NCI-H187 treated with DMSO at 0.1 percent for 48 hours (cell line): ENCODE measurements around the gene SACM1L.
"Not testable (repeated sequence)": the region's sequence is repeated elsewhere in the genome, so short reads cannot be mapped to it uniquely, and the experiment has no call there.

Experiments
- DNase-seq: peaks from one replicate; lab custom pipeline; 2025; lab: John Stamatoyannopoulos, UW

SACM1L gene

DNA sequence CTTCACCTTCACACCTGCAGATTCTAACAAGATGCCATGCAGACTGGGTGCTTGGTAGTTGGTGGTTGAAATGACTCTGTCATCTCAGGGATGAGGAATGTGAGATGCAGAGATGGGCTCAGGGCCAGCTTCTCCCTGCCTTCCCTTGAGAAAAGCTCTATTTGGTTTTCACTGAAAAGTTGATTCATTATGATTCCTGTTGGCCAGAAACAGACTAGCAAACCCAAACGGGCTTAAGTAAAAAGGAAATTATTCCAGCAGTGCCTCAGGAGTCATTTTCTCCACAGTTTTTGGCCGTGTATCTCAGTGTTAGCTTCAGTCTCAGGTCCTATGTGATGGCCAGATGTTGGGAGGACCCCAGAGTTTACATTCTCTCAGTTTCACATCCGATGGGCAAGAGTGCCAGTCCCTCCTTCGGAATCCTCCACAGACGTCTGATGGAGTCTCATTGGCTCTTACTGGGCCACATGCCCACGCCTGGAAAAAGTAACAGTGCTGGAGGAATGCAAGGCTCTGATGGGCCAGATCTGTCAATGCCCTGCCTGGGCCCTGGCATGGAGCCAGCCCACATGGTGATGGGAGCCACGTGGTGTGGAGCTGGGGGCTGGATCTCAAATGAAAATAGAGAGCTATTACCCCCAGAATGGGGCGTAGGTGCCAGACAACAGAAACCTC lies 22.3 kb upstream of the SACM1L start:
- no peak for DNase-seq

DNA sequence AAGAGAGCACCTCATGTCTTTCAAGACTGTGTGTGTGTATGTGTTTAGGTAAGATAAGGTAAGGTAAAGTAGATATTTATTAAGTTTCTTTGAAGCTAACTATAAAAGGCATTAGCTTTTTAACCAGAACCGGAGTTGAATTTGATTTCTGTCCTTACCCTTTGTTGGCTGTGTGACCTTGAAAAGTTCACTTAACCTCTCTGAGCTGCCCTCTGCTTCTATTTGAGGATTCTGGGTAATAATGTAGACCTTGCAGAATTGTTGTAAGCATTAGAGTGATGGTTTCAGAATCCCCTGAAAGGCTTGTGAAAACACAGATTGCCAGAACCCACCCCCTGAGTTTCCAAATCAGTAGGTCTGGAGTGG lies 21.6 kb upstream of the SACM1L start:
- no peak for DNase-seq

DNA sequence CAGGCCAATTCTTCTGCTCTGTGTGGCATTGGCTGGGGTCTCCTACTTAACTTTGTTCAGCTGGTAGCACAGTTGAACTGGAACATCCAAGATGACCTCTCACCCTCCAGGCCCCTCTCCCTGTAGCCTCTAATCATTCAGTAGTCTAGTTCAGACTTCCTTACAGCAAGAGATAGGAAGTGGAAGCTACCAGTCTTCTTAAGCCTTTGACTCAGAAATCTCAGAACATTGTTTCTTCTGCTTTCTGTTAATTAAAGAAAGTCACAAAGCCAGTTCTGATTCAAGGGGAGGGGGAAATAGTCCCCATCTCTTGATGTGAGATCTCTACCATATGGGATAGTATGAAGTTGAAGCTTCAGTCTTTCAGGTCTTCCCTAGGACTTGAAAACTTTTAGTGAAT lies 18.8 kb upstream of the SACM1L start:
- no peak for DNase-seq

DNA sequence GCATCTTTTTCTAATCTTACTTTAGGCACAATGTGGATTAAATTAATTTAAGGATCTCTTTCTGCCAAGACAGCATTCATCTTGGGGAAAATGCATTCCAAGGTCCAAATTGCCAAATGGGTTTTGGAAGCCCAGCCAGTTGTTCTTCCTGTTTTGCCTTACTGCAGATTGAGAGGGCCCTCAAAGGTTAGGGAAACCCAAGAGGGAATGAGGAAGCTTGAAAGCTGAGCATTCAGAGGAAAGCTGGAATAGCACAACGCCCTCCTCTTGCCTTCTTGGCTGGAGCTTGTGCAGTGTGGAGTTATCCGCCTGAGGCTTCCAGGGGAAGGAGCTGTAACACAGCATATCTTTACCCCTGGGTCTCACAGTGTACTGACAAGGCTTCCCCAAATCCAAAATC lies 18.2 kb upstream of the SACM1L start:
- DNase-seq: no peak

DNA sequence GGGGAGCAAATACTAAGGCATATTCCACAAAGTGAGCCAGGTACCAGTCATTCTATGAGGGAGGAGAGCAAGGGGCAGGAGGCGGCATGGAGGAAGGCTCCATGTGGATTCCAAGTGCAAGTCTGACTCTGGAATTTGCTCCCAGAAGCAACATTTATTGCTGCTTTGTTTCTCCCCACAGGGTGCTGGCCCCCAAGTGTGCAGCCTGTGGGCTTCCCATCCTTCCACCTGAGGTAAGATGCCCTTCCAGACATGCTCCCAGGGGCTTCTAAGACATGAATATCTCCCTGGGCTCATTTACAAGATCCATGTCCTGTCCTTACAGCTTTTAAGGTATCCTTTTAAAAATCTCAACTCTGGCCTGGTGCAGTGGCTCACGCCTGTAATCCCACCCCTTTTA lies 15.9 kb upstream of the SACM1L start:
- DNase-seq: no peak

DNA sequence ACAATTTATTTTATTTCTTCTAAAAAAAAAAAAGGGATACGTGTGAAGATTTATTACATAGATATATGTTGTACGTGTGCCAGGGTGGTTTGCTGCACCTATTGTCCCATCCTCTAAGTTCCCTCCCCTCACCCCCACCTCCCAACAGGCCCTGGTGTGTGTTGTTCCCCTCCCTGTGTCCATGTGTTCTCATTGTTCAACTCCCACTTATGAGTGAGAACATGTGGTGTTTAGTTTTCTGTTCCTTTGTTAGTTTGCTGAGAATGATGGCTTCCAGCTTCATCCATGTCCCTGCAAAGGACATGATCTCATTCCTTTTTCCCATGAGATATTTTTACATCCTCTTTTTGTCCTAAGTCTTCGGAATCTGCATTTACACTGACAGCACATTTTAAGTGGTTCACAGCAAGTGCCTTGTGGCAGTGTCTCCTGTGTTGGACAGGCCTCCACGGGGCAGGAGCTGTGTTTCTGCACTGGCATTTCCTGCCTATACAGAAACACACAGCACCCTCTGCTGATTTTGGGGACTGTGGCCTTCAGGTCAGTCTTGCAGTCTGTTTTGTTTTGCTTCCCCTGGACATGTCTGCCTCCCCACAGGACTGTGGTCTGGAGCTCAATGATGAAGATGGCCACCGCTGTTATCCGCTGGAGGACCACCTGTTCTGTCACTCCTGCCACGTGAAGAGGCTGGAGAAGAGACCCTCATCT lies 12.7 kb upstream of the SACM1L start:
- no peak for DNase-seq

DNA sequence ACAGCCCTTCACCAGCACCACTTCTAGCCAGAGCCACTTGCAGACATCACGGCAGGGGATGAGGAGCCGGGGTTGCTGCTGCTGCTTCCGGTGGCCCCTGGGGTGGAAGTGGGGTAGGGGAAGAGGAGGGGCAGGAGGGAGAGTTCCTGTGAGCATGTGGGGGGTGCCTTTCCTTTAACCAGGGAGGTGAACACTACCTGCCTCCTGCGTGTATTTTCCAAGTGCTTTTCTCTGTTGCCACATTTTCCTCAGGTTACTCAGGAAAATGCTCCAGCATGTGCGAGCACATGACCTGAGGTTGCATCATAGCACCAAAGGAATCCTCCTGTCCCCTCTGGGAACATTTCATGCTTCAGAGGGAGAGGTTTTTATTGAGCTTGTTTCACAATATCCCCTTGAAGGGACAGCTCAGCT lies 12.2 kb upstream of the SACM1L start:
- DNase-seq: no peak

DNA sequence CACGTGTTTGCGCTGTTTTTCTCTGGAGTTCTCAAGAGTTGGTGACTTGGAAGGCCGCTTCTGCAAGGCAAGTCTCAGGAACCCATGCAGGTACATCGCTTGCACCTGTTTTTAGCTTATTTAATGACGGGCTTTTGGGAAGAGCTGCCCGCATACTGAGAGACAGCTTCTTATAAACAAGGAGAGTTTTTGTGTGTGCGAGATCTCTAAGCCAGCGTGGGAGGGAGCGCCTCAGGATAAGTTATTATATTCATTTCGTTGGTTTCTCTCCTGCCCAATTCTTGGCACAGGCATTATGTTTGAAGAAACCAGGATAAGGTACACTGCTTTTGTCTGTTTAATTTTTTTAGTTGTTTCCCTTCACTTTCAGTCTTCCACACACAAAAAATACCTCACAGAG lies 11.4 kb upstream of the SACM1L start:
- no peak for DNase-seq

DNA sequence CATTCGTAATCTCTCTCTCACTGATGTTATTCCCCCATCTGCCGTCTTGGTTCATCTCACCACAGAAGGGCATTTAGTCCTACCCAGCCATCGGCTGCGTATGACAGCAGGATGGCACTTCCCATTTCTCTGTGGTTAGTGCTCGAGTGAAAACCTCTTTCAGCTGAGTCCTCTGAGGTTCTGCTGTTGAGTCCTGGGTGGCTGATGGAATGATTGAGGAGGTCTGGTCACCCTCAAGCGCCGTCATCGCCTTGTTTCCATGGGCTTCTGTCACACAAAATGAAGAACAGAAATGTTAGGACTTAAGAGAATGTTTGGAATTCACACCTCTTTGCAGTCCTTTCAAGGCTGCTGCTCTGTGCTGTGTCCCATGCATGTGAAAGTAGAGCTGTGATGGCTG lies 9.4 kb upstream of the SACM1L start:
- DNase-seq: no peak

DNA sequence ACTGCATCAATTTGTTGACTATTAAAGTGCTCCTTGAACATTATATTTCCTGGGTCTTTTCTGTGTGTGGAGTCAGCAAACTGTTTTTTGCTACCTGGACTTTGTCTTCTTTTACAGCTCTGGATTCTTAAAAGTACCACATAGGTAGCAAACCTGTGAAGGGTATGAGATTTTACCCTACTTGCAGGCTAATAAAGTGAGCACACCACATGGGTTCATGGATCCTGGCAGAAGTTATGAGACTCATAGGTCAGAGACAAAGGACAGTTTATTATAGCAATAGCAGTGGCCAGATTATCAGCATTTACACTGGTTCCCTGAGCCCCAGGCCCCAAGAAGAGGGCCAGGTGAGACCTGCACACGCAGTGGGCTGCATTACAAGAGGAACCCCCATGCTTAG lies 8.0 kb upstream of the SACM1L start:
- no peak for DNase-seq

DNA sequence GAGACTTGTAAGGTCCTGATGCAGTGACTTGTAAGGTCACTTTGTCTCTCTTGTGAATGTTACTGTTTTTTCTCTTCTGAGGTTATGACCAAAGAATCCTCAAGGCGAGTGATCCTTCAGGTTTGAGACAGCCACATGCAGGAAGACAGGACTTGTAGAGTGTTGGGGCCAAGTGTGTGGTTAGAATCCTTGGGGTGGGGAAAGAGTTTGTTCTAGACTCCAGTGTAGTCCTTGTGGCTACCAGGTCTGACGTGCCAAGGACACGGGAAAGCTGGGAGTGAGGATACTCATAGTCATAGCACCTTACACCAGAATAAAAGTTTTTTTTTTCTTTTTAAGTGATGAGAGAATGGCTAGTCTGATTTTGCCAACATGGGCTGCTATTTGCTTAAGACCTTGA lies 7.3 kb upstream of the SACM1L start:
- DNase-seq: no peak

DNA sequence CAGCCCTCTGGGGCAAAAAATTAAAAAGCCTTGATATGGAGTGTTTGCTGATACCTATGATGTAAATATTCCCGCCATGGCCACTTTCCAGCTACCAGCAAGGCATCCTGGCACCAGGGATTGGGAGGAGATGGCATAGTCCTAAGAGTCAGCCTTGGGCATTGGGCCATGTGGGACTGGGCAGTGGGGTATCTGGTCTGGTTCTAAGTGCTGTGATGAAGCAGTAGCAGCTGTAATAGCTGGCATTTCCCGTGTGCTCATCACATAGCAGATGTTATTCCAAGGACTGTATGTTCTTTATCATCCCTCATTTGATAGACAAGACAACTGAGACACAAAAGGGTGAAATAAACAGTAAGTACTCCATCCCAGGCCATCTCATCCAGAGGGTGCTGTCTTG lies 6.9 kb upstream of the SACM1L start:
- DNase-seq: no peak

DNA sequence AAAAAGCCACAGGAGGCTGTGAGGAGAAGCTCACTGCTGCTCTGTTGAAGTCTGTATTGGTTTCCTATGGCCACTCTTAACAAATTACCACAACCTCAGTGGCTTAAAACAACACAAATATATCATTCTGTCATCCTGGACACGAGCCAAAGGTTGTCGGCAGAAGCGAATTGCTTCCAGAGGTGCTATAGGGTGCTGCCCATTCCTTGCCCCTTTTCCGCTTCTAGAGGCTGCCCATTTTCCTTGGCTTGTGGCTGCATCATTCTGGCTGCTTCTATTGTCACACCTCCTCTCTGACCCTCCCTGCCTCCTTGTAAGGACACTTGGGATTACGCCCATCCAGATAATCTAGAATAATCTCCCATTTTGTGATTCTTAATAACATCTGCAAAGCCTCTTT lies 6.4 kb upstream of the SACM1L start:
- no peak for DNase-seq

DNA sequence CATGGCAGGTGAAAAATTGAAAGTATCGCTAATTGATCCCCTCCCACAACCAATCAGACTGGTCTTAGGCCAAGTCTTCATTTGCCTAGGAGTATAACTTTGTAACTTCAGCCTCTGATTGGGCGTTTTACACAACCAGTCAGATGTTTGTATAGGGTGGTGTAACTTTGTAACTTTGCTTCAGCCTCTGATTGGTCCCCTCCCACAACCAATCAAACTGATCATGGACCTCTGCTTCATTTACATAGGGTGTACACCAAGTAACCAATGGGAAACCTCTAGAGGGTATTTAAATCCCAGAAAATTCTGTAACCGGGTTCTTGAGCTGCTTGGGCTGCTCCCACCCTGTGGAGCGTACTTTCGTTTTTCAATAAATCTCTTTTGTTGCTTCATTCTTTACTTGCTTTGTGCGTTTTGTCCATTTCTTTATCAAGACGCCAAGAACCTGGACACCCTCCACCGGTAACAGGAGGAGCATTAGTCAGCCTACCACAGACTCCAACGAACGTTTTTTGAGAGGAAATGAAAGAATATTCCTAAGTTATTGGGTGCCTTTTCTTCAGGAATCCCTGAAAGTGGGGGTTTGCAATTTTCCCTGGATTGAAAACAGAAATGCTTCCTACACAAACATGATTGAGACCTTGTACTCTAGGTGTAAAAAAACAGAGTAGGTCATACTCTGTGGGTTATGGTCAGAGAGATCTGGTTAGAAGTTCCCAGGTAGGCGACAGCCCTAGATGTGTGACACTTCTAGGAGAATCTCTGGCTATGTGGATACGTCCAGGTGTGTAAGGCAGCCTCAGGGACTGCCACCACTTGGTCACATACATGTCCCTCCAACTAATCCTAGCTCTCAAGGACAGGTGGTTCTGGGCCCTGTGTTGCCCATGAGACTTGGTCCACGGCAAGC lies 5.5 kb upstream of the SACM1L start:
- no peak for DNase-seq

DNA sequence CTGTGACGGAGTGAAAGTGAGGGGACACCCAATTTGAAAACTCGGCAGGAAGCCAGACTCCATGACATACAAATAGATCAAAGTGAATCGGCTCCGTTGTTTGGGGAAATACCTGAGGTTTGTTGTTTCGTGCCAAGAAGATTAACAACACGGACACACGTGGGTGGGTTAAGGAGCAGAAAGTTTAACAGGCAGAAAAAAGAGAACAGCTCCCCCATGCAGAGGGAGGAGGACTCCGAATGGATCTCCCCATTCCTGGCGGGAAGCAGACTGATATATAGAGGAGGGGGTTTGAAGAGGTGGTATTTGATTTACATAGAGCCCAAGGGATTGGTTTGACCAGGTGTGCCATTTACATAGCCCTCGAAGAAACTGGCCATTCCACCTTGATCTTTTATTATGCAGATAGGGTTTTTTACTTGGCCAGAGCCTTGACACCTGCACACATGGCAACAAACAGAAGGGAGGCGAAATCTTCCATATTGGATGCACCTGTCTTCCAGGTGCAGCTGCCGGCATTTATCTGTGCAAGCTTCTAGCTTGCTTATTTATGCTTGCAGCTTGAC lies 4.8 kb upstream of the SACM1L start:
- DNase-seq: no peak

DNA sequence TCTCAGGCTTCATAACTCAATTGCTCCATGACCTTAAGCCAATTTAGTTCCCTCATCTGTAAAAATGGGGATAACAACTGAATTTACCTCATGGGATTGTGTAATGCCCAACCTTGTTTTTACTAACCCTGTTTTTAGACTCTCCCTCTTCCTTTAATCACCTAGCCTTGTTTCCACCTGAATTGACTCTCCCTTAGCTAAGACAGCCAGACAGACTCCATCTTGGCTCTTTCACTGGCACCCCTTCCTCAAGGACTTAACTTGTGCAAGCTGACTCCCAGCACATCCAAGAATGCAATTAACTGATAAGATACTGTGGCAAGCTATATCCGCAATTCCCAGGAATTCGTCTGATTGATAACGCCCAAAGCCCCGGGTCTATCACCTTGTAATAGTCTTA lies 3.5 kb upstream of the SACM1L start:
- not testable (repeated sequence) for DNase-seq

DNA sequence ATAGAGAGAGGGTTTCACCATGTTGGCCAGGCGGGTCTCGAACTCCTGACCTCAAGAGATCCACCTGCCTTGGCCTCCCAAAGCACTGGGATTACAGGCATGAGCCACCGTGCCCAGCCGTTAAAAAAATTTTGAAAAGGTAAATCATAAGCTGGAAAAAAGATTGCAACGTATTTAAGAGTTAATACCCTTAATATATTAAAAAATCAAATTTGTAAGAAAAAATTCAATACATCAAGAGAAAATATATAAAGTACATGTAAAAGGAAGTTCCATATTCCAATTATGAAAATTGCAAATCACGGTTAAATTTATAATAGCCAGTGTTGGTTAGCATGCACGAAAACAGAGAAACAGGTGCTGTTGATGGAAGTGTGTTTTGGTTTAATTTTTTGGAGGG lies 2.3 kb upstream of the SACM1L start:
- DNase-seq: no peak

DNA sequence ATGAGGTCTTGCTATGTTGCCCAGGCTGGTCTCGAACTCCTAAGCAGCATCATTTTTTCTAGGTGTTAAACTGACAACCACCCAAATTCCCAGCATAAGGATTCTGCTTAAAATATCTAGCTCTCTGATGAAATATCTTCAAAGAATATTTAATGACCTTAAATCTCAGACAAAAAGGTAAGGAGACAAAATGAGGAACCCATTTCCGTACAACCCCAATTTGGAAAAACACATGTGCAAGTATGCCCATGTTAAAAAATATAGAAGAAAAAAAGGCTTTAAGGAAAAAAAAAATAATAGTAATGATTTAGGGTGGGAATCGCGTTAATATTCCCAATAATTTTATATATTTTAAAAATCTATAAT lies 1.4 kb upstream of the SACM1L start:
- DNase-seq: no peak

DNA sequence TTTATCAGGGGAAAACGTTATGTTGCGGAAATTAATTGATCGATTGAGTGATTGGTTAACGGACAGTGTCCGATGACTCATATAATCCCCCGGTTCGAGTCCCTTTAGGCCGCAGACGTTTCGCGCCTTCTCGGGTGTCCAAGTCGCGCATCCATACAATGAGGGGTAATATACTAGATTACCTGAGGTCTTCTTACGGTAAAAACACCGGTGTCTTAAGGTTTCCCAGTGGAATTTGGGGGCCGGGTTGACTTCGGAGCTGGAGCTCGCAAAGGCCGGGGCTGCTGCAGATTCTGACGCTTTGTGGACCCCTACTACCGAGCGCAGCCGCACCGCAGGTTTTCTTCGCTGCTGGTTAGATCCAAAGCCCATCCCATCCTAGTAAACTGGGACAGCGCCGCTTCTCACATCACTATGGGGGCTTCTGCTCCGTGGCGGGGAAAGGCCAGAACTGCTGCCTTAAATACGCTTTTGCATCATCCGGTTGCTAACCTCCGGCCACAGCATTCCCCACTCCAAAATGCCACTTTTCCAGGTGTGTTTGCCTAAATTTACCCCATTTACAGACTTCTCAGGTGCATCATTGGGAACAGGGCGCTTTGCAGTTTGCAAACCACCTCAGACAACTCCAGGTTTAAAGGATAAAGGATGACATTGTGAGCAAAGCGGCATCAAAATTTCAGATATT lies 858 bp upstream of the SACM1L start:
- DNase-seq: no peak

DNA sequence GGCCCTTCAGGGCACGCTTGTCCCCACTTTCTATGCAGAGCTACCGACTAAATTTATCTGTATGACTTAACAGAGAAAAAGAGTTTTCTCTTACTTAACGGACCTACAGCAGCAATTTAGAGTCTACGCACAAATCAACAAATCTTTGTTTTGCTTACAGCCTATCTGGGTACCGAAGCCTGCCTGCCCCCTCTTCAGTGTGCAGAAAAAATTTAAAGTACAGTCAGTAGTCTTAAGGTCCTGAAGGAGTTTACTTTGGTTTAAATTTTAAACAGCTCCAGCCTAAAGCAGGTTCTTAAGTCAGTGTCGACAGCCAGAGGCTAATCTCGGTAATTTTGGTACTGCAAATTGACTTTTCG lies 570 bp downstream of the SACM1L start:
- DNase-seq: no peak

DNA sequence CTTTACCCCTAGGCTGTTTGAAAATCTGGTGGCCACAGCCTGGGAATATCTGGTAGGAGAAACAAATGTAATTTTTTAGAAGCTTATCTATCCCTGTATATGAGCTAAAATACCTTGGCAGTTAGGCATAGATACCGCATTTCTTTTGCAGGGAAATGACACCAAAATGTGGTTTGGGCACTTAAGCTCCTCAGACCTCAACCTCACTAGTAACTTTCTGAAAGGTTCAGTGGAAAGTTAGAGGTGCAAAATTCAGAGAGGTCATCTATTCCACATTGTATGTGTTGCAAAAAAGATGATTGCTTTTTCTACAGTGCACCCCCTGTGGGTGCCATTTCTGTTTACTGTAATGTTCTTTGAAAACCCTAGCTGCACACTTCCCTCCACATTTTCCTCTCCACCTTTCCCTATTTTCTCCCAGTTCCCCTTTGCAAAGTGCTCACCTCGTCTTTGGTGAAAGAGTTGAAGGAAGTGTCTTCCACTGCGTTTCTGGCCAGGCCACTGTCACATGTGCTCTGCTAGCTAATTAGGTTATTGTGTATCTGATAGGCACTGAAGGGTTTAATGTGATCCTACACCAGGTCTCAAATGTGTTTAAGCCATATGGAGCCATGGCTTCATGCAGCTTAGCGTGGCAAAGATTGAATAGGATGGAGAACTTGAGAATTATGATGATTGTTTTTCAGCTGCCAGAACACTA lies 1.3 kb downstream of the SACM1L start:
- no peak for DNase-seq

DNA sequence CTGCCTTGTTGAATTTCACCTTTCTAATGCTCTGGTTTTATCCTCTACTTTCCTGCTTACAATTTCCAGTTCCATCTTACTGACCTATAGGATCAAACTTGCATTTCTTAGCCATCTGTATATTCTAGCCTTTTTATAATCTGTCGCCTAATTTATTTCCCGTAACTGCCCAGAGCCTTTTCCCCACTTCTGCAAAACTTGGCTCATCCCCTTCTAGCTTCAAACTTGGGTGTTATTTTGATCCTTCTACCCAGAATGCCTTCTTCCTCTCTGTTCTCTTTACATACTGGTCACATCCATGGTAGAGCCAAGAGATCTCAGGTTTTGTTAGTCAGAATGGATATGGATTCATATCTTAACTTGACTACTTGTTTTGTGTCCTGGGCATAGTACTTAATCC lies 2.6 kb downstream of the SACM1L start:
- no peak for DNase-seq
